ENCODE data around the gene PRKAG3.

DNA sequence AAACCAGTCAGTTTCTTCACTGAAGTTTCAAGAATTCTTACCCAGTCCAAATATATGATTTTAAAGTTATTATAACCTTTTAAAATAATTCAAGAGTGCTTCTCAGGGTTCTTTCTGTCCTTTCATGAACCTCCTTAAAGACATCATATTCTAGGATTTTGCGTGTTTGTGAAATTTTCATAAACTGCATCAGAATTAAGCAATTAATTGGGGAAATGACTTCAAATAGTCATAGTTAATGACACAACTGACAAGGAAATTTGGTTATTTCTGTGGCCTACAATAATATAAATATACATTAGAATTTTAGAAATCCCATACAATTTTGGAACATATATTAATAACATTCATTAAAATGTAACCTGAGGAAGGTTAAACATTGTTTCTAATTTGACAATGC, 39.2 kb downstream of the PRKAG3 start:
- TF ChIP-seq EZH2 (IDR thresholded peaks at IDR 0.05): no peak
- TF ChIP-seq POLR2AphosphoS5 (IDR thresholded peaks at IDR 0.05; ENCODE audit: borderline replicate concordance, low read depth, low read length): no peak
- TF ChIP-seq FOXP2 (optimal IDR thresholded peaks at IDR 0.05; ENCODE audit: control extremely low read depth, extremely low read length, insufficient read depth): no peak
